GM12873 (cell line): ENCODE data around the gene SULT1A1.

ENCODE experiments used
- TF ChIP-seq, protein P1 (sequence below): IDR thresholded peaks from 2 replicates; pipeline ENCODE4 v1.5.1; 2012; ENCODE audit warnings: low read depth, mild to moderate bottlenecking, moderate library complexity, low read length, control low read depth; ENCODE audit not compliant: insufficient read depth; ENCODE audit errors: missing control alignments

SULT1A1 gene

DNA sequence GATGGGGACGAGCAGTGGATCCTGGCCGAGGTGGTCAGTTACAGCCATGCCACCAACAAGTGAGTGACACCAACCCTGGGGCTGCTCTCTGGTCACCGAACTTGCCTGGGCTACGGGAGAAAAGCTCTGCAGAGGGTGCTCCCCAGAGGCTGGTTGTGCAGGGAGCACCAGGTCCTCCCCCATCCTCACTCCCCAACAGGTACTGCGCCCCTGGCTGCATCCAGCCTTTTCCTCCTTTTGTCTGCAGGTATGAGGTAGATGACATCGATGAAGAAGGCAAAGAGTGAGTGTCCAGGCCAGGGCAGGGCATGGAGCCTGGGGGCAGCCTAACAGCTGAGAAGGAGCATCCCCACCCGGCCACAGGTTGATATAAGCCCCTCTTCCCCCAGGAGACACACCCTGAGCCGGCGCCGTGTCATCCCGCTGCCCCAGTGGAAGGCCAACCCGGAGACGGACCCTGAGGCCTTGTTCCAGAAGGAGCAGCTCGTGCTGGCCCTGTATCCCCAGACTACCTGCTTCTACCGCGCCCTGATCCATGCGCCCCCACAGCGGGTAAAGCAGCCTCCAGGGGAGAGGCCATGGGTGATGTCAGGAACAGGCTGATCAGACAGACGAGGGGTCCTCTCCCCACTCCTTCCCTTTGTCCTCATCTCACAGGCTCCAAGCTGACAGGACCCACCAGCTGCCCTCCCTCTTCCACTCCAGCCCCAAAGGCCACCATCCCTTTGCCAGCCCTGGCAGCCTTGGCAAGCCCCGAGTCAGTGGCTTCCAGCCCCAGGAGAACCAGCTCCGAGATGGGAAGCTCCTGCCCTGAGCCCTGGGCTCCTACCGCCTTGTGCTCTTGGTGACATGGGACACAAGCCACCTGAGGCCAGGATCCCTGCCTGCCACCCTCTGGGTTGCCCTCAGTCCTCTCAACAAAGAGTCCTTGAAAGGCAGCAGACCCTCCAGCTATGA, 19.2 kb downstream of the SULT1A1 start:
- TF ChIP-seq, protein P1, sequence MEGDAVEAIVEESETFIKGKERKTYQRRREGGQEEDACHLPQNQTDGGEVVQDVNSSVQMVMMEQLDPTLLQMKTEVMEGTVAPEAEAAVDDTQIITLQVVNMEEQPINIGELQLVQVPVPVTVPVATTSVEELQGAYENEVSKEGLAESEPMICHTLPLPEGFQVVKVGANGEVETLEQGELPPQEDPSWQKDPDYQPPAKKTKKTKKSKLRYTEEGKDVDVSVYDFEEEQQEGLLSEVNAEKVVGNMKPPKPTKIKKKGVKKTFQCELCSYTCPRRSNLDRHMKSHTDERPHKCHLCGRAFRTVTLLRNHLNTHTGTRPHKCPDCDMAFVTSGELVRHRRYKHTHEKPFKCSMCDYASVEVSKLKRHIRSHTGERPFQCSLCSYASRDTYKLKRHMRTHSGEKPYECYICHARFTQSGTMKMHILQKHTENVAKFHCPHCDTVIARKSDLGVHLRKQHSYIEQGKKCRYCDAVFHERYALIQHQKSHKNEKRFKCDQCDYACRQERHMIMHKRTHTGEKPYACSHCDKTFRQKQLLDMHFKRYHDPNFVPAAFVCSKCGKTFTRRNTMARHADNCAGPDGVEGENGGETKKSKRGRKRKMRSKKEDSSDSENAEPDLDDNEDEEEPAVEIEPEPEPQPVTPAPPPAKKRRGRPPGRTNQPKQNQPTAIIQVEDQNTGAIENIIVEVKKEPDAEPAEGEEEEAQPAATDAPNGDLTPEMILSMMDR, result no peak

DNA sequence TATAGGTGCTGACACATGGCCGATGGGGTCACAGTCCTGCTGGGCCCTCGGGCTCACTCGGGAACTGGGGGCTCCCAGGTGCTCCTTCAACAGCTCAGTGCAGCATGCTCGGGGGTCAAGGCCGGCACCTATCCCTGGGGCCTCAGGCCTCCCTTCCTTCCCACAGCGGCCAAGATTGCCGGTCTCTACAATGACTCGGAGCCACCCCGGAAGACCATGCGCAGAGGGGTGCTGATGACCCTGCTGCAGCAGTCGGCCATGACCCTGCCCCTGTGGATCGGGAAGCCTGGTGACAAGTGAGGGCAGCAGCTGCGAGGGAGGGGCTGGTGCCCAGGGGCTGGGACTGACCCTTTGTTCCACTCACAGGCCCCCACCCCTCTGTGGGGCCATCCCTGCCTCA, 19.9 kb downstream of the SULT1A1 start:
- TF ChIP-seq, protein P1, result no peak

DNA sequence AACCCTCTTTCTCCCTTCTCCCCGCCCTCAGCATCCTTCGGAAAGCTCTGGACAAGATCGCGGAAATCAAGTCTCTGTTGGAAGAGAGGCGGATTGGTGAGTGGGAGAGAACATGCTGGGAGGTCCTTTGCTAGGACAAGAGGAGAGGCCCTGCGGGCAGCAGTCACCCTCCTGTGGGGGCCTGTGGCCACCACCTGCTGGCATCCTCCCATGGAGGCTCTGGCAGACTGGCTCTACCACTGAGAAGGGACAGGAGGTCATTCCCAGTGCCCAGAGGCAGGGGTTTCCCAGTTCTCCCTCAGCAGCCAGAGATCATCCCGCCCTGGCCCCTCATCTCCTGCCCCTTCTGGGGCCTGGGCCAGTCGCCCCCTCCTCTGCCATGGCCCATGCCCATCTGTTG, 20.8 kb downstream of the SULT1A1 start:
- TF ChIP-seq, protein P1, result no peak

DNA sequence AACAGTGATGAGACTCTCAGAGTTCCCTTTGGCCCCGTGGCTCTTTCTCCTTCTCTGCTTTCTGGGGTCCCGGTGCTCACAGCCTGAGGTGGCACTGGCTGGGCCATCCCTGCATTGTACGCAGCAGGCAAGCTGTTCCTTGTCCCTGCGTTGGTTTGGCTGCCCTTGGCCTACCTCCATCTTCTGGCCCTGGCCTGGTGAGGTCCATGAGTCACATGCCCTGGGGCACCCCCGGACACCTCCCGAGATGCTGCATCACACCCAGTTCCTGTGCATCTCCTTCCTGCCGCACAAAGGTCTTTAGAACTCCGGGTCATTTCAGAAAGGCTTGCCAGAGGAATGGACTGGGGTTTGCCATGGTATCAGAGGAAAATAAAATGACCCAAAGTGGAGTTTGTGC, 22.5 kb downstream of the SULT1A1 start:
- TF ChIP-seq, protein P1, result no peak

DNA sequence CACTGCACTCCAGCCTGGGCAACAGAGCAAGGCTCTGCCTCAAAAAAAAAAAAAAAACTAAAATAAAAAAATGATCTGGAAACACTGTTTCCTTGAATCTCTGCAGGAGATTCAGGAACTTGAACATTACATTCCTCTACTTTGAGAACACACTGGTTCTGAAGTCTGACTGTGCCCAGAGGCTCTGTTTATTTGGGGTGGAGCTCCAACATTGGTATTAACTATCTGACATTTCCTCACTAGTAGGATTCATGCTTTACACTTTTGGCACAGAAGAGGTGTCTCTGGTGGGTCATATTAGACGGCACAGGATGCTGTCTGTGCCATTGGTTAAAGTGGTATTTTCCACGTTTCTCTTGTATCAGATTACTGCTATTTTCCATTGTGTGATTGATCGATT, 23.4 kb downstream of the SULT1A1 start:
- TF ChIP-seq, protein P1, result no peak

DNA sequence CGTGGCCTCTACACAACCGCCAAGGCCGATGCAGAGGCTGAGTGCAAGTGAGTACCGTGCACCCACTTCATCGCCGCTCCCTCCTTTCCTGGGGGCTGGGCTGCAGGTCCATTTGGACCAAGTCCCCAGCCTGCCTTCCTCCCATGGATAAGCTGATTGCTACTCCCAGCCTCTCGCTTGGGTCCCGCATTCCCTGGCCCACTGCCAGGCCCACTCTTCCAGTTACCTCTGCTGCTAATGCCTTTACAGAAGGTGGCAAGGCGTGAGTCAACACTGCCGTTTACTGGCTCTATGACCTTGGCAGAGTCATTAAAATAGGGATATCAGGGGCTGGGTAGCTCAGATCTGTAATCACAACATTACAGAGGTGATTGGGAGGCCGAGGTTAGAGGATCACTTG, 24.2 kb downstream of the SULT1A1 start:
- TF ChIP-seq, protein P1, result no peak

DNA sequence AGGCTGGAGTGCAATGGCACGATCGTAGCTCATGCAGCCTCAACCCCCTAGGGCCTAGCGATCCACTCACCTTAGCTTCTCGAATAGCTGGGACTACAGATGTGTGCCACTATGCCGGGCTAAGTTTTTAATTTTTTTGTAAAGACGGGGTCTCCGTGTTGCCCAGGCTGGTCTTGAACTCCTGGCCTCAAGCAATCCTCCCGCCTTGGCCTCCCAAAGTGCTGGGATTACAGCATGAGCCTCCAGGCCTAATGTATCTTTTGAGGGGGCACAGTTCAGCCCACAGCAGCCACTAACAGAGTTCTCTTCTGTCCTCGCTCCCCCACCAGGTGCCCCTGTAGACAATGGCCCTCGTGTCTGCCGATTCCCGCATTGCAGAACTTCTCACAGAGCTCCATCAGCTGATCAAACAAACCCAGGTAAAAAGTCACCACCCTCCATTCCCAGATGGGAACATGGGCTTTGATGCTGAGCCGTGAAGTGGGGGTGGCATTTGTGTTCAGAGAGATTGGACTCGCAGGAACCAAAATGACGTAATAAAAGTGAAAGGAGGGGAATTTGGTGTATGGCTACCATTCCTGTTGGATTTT, 29.0 kb downstream of the SULT1A1 start:
- TF ChIP-seq, protein P1, result no peak
